HEK293 (cell line): ENCODE measurements around the gene ZNF845.

Source experiments
- BCL11B ChIP-seq: fragments of 450-650 bp; formaldehyde crosslinking; IDR thresholded peaks from 2 replicates; pipeline ENCODE4 v1.5.1; 2016; ENCODE audit warnings: low read depth, missing biosample characterization, missing genetic modification characterization
- ZNF391 ChIP-seq: fragments of 450-650 bp; formaldehyde crosslinking; IDR thresholded peaks from 2 replicates; pipeline ENCODE4 v1.5.1; 2016; ENCODE audit warnings: low read depth, missing biosample characterization, missing genetic modification characterization, borderline replicate concordance
- TF ChIP-seq, protein P1 (sequence below): fragments of 450-650 bp; formaldehyde crosslinking; IDR thresholded peaks from 2 replicates; pipeline ENCODE4 v1.5.1; 2016; ENCODE audit warnings: missing biosample characterization, missing genetic modification characterization
- TF ChIP-seq, protein P2 (sequence below): fragments of 450-650 bp; formaldehyde crosslinking; IDR thresholded peaks from 2 replicates; pipeline ENCODE4 v1.5.1; 2016; ENCODE audit warnings: missing biosample characterization, missing genetic modification characterization
- TF ChIP-seq, protein P3 (sequence below): fragments of 450-650 bp; IDR thresholded peaks from 2 replicates; pipeline ENCODE4 v1.5.1; 2018; ENCODE audit warnings: missing biosample characterization, missing genetic modification characterization
- TF ChIP-seq, protein P4 (sequence below): fragments of 450-650 bp; formaldehyde crosslinking; IDR thresholded peaks from 2 replicates; pipeline ENCODE4 v1.5.1; 2017; ENCODE audit warnings: missing biosample characterization, missing genetic modification characterization
- TF ChIP-seq, protein P5 (sequence below): fragments of 450-650 bp; formaldehyde crosslinking; IDR thresholded peaks from 2 replicates; pipeline ENCODE4 v1.5.1; 2016; ENCODE audit warnings: missing biosample characterization, missing genetic modification characterization

DNA sequence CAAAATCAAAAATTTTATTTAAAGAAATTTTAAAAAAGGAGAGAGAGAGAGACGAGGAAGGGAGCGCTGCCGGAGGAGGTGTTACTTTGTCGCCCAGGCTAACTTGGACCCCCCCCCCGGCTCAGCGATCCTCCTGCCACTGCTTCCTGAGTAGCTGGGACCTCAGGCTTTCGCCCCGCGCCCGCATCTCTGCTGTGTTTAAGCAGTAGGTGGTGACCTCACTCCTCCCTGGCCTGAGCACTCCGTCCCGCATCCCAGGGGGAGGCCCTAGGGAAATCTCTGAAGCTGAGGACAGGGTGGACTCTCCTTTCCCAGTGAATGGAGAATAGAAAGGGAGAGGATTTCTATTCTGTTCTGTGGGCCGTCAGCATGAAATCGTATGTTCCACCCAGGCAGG lies 485 bp upstream of the ZNF845 start:
- TF ChIP-seq BCL11B (tag by site-specific recombination), result no peak
- TF ChIP-seq, protein P1, sequence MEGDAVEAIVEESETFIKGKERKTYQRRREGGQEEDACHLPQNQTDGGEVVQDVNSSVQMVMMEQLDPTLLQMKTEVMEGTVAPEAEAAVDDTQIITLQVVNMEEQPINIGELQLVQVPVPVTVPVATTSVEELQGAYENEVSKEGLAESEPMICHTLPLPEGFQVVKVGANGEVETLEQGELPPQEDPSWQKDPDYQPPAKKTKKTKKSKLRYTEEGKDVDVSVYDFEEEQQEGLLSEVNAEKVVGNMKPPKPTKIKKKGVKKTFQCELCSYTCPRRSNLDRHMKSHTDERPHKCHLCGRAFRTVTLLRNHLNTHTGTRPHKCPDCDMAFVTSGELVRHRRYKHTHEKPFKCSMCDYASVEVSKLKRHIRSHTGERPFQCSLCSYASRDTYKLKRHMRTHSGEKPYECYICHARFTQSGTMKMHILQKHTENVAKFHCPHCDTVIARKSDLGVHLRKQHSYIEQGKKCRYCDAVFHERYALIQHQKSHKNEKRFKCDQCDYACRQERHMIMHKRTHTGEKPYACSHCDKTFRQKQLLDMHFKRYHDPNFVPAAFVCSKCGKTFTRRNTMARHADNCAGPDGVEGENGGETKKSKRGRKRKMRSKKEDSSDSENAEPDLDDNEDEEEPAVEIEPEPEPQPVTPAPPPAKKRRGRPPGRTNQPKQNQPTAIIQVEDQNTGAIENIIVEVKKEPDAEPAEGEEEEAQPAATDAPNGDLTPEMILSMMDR (tag by site-specific recombination), result no peak
- no peak for TF ChIP-seq ZNF391 (tag by site-specific recombination)
- TF ChIP-seq, protein P2, sequence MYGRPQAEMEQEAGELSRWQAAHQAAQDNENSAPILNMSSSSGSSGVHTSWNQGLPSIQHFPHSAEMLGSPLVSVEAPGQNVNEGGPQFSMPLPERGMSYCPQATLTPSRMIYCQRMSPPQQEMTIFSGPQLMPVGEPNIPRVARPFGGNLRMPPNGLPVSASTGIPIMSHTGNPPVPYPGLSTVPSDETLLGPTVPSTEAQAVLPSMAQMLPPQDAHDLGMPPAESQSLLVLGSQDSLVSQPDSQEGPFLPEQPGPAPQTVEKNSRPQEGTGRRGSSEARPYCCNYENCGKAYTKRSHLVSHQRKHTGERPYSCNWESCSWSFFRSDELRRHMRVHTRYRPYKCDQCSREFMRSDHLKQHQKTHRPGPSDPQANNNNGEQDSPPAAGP (tag by site-specific recombination), result no peak
- TF ChIP-seq, protein P3, sequence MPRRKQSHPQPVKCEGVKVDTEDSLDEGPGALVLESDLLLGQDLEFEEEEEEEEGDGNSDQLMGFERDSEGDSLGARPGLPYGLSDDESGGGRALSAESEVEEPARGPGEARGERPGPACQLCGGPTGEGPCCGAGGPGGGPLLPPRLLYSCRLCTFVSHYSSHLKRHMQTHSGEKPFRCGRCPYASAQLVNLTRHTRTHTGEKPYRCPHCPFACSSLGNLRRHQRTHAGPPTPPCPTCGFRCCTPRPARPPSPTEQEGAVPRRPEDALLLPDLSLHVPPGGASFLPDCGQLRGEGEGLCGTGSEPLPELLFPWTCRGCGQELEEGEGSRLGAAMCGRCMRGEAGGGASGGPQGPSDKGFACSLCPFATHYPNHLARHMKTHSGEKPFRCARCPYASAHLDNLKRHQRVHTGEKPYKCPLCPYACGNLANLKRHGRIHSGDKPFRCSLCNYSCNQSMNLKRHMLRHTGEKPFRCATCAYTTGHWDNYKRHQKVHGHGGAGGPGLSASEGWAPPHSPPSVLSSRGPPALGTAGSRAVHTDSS, result no peak
- TF ChIP-seq, protein P4, sequence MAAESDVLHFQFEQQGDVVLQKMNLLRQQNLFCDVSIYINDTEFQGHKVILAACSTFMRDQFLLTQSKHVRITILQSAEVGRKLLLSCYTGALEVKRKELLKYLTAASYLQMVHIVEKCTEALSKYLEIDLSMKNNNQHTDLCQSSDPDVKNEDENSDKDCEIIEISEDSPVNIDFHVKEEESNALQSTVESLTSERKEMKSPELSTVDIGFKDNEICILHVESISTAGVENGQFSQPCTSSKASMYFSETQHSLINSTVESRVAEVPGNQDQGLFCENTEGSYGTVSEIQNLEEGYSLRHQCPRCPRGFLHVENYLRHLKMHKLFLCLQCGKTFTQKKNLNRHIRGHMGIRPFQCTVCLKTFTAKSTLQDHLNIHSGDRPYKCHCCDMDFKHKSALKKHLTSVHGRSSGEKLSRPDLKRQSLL, result no peak
- TF ChIP-seq, protein P5, sequence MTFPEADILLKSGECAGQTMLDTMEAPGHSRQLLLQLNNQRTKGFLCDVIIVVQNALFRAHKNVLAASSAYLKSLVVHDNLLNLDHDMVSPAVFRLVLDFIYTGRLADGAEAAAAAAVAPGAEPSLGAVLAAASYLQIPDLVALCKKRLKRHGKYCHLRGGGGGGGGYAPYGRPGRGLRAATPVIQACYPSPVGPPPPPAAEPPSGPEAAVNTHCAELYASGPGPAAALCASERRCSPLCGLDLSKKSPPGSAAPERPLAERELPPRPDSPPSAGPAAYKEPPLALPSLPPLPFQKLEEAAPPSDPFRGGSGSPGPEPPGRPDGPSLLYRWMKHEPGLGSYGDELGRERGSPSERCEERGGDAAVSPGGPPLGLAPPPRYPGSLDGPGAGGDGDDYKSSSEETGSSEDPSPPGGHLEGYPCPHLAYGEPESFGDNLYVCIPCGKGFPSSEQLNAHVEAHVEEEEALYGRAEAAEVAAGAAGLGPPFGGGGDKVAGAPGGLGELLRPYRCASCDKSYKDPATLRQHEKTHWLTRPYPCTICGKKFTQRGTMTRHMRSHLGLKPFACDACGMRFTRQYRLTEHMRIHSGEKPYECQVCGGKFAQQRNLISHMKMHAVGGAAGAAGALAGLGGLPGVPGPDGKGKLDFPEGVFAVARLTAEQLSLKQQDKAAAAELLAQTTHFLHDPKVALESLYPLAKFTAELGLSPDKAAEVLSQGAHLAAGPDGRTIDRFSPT (tag by site-specific recombination), result no peak
